IPS-15b (cell line): ENCODE results near the gene PTH.

ENCODE experiments used
- H3K27me3 ChIP-seq: one replicate; pipeline ENCODE4 v1.6.1; 2013; ENCODE audit warnings: low read length; ENCODE audit not compliant: control insufficient read depth, insufficient read depth
- H3K36me3 ChIP-seq: one replicate; pipeline ENCODE4 v1.6.1; 2013; ENCODE audit warnings: low read length; ENCODE audit not compliant: control insufficient read depth, insufficient read depth
- H3K4me1 ChIP-seq: one replicate; pipeline ENCODE4 v1.6.1; 2013; ENCODE audit warnings: mild to moderate bottlenecking, low read length; ENCODE audit not compliant: control insufficient read depth, insufficient read depth
- H3K4me3 ChIP-seq: one replicate; pipeline ENCODE4 v1.5.1; 2013; ENCODE audit warnings: low read depth, low read length
- H3K9ac ChIP-seq: one replicate; pipeline ENCODE4 v1.6.1; 2013; ENCODE audit warnings: low read depth, mild to moderate bottlenecking, low read length
- H3K9me3 ChIP-seq: one replicate; pipeline ENCODE4 v1.6.1; 2013; ENCODE audit warnings: mild to moderate bottlenecking, low read length; ENCODE audit not compliant: control insufficient read depth, insufficient read depth

PTH gene

DNA sequence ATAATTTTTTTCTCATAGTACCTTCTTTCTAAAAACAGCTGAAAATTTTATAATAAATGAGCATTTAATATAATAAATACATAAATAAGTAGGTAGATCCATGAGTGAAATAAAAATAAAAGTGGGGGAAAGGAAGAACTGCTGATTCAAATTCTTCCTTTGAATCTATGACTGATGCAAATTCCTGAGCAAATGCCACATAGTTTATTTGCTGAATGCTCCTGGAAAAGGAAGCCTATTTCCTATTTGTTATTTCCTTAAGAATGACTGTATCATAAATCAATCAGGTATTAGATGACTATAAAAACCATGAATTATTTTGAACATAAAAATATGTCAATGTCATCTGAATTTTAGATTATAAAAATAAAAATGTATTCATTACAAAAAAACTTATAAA, 49.4 kb downstream of the PTH start:
- H3K9ac ChIP-seq, result no peak overlapping the region
- no peak overlapping the region for H3K4me3 ChIP-seq
- no peaks in the 10 kb centered on the region for H3K36me3 ChIP-seq
- no peaks in the 10 kb centered on the region for H3K27me3 ChIP-seq
- H3K9me3 ChIP-seq, result no peaks in the 10 kb centered on the region
- no peaks in the 10 kb centered on the region for H3K4me1 ChIP-seq

DNA sequence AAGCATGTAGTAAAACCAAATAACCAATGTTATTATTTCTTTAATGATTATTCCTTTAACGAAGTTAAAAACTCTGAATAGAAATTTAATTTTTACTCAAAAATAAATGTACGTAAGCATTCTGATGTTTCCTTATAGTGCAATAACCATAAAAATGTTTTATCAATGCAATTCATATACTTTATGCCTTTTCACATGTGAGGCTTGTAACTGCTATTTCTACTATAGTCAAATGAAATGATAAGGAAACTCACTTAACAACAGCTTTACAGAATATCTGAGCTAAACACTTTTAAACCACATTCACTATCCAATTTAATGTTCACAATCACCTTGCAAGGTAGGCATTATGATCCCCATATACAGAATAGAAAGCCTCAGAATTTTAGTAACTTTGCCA, 50.2 kb downstream of the PTH start:
- Histone ChIP-seq H3K9ac (no peak overlapping the region), H3K36me3 (no peaks in the 10 kb centered on the region), H3K4me3 (no peak overlapping the region), H3K9me3 (no peaks in the 10 kb centered on the region), H3K4me1 (no peaks in the 10 kb centered on the region), H3K27me3 (no peaks in the 10 kb centered on the region)
